ENCODE results near the gene TIGAR. TPM values are rescaled to one million over a fixed set of nuclear protein-coding genes. Genes with fewer than 3 reads are reported as not detected.

Gene TIGAR
- total RNA-seq, 1 donor, result 20.7 TPM

DNA sequence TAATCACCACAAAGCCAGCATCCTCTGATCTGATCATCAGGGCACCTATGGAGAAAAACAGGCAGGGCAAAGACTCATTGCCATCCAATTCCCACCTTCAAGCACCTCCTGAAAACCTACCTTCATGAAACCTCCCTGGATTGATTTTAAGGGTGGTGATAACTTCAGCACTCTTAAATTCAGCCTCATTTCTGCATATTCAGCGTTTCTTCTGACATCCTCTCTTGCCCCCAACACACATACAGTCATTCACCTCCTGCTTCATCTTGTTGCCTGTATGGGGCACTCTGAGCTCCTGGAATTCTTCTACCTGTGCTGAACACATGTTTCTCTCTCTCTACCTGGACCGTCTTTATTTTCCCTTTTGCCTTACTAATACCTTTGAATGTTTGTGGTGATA lies 51.6 kb downstream of the TIGAR start:
- TF ChIP-seq, protein P1, sequence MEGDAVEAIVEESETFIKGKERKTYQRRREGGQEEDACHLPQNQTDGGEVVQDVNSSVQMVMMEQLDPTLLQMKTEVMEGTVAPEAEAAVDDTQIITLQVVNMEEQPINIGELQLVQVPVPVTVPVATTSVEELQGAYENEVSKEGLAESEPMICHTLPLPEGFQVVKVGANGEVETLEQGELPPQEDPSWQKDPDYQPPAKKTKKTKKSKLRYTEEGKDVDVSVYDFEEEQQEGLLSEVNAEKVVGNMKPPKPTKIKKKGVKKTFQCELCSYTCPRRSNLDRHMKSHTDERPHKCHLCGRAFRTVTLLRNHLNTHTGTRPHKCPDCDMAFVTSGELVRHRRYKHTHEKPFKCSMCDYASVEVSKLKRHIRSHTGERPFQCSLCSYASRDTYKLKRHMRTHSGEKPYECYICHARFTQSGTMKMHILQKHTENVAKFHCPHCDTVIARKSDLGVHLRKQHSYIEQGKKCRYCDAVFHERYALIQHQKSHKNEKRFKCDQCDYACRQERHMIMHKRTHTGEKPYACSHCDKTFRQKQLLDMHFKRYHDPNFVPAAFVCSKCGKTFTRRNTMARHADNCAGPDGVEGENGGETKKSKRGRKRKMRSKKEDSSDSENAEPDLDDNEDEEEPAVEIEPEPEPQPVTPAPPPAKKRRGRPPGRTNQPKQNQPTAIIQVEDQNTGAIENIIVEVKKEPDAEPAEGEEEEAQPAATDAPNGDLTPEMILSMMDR (IDR thresholded peaks at IDR 0.05; ENCODE audit: insufficient read depth, low read depth, low read length), result no peak
- DNase-seq (ENCODE audit: low read depth), result no peak

DNA sequence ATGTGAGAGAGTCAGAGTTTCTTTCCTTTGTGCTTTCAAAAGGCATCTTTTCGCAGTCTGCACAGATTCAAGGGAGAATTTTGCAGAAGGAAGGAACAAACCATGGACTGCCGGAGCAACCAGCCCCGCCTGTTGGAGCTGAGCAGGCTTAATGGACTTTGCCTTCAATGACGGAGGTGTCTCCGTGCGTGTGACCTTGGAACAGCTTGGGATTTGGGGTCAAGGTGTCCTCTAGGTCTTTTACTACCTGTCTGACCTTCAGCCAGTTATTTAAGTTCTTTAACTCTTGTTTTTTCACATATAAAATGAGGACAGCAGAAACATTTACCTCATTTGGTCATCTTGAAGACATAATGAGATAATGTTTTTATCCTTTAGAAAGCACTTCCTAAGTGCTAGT lies 54.4 kb downstream of the TIGAR start:
- no peak for DNase-seq (ENCODE audit: low read depth)
- TF ChIP-seq, protein P1 (IDR thresholded peaks at IDR 0.05; ENCODE audit: insufficient read depth, low read depth, low read length), result no peak
- no peak overlapping the region for H3K4me3 ChIP-seq (ENCODE audit: low read depth, low read length)

More for the DNA sequence above, 51.6 kb downstream of the TIGAR start:
- H3K4me3 ChIP-seq (ENCODE audit: low read depth, low read length), result no peak overlapping the region

DNA sequence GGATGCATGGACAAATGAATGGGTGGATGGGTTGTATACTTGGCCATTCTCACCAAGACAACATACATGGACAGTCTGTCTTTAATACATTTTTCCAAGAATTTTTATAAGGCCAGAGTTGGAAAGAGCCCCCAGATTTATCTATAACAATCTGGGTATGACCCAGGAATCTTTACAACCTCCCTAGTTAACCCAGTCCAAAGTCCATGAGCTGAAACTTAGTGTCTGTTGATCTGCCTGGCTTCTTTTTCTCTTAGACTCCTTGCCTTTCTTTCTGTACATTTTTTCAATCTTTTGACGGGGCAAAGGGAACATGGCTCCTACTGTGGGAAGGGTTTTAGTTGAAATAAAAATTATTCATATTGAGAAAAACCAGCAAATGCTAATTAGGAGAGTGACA lies 57.8 kb downstream of the TIGAR start:
- no peak overlapping the region for H3K4me3 ChIP-seq (ENCODE audit: low read depth, low read length)
- DNase-seq (ENCODE audit: low read depth), result no peak
- TF ChIP-seq, protein P1 (IDR thresholded peaks at IDR 0.05; ENCODE audit: insufficient read depth, low read depth, low read length), result no peak

DNA sequence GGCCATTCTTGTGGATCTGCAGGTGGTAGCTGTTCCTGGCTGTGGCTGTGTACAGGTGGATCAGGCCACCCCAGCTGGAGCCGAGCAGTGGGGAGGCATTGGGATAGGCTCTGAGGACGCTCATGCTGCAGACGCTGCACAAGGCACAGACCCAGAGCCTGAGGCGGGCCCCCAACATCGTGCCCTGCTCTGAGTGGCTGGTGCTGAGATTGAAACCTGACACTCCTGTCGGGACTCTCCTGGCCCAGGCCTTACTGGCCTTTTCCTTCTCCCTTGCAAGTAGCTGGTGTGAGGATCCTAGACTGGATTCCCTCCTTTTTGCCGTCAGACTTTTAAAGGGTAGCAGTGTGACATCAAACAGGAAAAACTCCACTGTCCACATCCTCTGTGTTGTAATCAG lies 58.4 kb downstream of the TIGAR start, which contains the start of gene FGF23:
Gene FGF23, minus strand, starts transcription at position 308 of the 400 bp plus-strand sequence. Its CDS starts 130 bp downstream, at position 178.
- TF ChIP-seq, protein P1 (IDR thresholded peaks at IDR 0.05; ENCODE audit: insufficient read depth, low read depth, low read length), result no peak
- peak; percentile 36 for DNase-seq (ENCODE audit: low read depth)
- H3K4me3 ChIP-seq (ENCODE audit: low read depth, low read length), result no peak within 1 kb of the TSS

DNA sequence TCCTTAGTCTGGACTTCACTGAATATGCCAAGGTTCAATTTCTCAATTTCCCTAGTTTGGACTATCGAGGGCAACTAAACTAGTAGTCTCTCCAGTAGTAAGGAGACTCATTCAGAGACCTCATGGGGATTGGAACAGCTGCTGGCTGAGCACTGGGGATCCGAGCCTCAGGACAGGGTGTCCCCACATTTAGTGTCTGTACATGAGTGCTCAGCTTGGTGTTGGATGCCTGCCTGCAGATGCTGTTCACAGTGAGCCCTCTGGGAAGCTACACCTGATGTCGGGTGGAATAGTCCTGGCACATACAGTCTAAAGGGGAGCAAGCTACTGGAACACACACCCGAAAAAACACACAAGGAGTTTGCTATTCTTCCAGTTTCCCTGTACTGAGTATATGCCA lies 59.3 kb downstream of the TIGAR start:
- TF ChIP-seq, protein P1 (IDR thresholded peaks at IDR 0.05; ENCODE audit: insufficient read depth, low read depth, low read length), result no peak
- H3K4me3 ChIP-seq (ENCODE audit: low read depth, low read length), result no peak overlapping the region

DNA sequence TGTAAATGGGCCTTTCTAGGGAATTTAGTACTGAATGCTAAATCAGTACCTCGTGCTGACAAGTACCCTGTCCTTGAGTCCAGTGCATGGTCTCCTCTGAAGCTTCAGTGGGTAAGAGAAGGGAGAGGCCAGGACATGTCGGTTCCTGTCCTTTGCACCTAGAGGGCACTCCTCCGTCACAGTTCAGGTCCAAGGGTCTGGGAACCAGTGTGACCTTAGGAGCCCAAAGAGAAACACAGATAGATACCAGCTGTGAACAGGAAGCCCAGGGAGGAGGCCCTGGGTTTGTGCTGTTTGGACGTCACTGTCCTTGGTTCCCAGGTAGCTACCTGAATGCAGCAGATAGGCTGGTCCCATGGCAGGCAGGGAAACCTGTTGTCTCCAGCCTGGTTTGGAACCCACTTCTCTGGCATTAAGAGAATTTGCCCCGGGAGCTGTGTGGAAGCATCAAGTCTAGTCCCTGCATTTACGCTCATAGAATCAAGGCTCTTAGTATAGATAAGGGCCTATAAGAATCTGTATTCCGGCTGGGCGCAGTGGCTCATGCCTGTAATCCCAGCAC lies 62.4 kb downstream of the TIGAR start:
- TF ChIP-seq, protein P1 (IDR thresholded peaks at IDR 0.05; ENCODE audit: insufficient read depth, low read depth, low read length), result no peak
- DNase-seq (ENCODE audit: low read depth), result no peak
- H3K4me3 ChIP-seq (ENCODE audit: low read depth, low read length), result no peak overlapping the region

More for the DNA sequence above, 59.3 kb downstream of the TIGAR start:
- DNase-seq (ENCODE audit: low read depth), result no peak

DNA sequence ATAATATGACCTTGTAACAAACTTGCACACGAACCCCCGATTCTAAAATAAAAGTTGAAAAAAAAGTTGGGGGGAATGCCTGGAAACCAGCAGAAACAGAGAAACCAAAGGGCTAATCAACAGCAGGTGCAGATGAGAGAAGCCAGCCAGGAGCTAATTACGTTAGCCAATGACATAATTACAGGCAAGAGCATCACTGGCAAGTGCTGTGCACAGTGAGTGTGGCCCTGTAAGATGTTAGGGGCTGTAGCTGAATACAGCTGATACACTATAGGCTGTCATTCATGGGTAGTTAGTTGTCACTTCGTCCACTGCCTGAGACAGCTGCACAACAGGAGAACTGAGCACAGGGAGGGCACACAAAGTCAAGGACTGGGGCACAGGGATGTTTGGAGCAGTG lies 65.8 kb downstream of the TIGAR start:
- DNase-seq (ENCODE audit: low read depth), result no peak
- TF ChIP-seq, protein P1 (IDR thresholded peaks at IDR 0.05; ENCODE audit: insufficient read depth, low read depth, low read length), result no peak
- no peak overlapping the region for H3K4me3 ChIP-seq (ENCODE audit: low read depth, low read length)
